Fibroblast of skin of scalp (primary cell): ENCODE measurements around the gene LHPP.

ENCODE experiments used
- DNase-seq: peaks from one replicate; pipeline ENCODE4 v3.0.0-alpha.2; 2013

LHPP gene

GRCh38 chr10:124596962-124597845, 135.6 kb downstream of the LHPP start:
- DNase-seq = no peak

GRCh38 chr10:124597846-124598165, 136.2 kb downstream of the LHPP start:
- no peak for DNase-seq

- no peak for DNase-seq
Measured at GRCh38 chr10:124598196-124598595, 136.6 kb downstream of the LHPP start.

GRCh38 chr10:124598773-124599587, 137.4 kb downstream of the LHPP start:
- no peak for DNase-seq

DNA sequence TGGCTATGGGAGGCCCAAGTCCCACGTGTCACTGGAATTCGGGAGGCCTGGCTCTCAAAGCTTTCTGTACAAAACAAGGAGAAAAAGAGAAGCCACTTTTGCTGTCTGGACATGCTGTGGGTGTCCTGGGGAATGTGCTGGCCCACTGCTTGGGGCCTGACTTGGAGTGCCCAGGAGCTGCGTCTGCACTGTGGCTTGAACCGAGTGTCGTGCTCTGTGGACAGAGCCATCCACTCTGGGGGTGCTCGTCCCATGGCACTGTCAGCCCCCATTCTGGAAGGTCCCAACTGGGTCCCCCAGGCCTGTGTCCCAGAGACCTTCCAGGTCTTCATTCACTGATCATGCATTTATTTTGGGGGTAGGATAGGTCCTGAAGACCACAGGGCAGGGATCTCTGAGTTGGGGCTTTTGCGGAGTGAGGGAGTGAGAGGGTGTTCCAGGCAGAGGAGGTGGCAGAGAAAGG, 138.0 kb downstream of the LHPP start:
- no peak for DNase-seq

- DNase-seq = no peak
Measured at GRCh38 chr10:124600051-124600880, 138.6 kb downstream of the LHPP start.

DNA sequence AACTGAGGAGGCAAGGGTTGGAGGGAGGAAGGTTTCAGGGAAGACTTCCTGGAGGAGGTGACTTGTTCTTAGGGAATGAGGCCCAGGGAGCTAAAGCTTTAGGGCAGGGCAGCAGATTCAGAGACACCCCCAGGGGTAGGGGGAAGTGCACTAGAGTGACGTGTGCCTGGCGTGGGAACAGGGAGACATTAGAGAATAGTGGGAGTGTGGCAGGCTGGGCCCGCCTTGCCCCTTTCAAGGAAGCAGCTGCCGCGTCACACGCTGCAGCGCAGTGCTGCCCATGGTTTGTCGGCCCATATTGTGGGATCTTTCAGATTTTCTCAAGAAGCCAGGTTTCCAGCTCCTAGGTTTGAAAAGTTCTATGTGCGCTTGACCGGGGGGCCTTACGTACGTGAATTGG, 139.4 kb downstream of the LHPP start:
- no peak for DNase-seq

- DNase-seq = no peak
Measured at GRCh38 chr10:124601431-124602120, 140.0 kb downstream of the LHPP start.

- DNase-seq = no peak
Measured at GRCh38 chr10:124602121-124602561, 140.5 kb downstream of the LHPP start.

DNA sequence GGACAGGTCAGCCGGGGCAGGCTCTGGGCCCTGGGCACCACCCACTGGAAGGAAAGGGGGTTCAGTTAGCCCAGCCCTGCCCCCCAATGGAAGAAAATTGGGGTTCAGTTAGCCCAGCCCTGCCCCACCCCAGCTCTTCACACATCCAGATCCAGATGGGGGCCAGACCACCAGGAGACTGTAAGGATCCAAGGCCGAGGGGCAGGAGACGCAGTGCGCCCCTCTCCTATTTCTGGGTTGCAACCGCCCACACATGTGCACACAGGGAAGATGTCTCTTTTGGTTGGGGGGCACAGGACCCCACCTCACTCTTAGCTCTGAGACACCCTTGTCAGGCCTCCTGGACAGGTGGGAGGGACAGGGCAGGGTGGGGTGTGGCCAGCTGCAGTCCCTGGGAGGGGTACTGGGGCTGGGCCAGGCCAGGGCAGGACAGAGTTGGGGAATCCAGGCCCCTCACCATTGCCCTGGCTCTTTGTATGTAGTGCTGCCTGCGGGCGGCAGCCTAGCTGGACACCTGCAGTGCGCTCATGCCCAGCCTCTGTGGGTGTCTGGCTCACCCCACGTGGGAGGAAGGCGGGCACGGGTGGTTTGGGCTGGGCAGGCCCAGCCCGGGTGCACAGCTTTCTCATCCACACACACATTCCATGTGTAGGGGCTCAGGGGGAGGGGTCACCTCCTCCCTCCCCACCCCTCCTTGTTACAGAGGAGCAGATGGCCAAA, 141.2 kb downstream of the LHPP start:
- no peak for DNase-seq

DNA sequence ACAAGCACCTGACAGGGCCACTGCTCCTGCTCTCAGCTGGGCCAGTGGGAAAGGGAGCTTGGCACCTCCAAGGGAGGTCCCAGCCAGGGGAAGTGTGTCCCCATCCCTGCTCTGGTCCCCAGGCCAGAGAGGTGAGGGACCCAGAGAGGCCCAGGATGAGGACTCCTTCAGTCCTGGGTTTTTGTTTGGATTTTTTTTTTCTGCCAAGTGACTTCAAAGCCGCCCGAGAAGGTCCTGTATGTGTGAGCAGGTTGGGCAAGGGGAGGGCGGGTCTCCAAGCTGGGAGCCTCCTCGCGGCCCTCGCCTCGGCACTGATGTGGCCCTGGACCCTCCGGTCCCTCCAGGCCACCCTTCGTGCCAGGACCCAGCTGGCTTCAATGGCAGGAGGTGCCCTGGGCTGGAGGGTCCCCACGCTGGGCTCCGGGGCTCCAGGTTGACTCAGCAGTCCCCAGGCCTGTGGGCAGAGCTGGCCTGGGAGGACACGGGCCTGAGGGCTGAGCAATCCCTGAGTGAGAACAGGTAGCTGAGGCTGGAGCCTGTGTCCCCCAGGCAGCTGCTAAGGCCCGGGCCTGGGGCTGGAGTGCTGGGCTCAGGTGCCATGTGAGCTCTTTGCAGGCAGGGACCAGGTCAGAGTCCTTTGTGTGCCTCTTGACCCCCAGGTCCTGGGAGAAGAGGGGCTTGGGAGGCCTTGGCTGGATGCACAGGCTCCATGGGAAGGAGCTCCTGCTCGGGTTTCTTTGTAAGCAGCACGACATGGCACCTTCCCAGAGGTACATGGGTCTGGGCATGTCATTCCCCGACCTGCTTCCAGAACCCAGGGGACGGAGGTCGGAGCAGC, 142.0 kb downstream of the LHPP start:
- no peak for DNase-seq

DNA sequence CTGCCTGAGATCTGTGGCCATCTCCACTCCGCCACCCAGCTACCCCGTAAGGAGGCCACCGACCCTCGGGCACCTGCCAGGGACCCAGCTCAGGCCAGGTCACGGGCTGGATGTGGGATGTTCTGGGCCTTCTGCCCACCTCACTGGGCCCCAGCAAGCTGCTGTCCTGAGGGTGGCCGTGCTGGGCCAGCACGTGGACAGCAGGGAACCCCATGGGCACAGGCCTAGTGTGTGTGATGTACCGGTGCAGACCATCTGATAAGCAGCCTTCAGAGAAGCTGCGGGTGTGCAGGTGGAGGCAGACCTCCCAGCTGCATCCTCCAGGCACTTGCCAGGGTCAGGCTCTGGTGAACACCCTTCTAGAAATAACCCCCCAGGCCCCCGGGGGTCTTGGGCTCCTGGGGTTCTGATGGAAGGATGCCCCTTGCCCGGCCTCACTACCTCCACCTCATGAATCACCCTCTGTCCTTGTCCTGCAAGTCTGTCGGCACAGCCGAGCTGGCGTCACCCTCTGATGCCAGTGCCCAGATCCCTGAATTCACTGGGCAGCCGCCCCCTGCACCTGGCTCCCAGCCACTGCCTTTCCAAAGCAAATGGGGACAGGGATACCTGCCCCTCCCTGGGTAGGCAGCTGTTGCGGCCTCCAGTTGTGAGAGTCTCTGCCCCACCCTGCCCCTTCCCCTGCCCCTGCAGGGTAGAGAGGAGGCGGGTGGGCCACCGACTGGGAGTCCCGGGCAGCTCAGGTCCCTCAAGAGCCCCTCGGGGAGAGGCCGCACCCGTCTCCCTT, 142.8 kb downstream of the LHPP start:
- DNase-seq = no peak

GRCh38 chr10:124605001-124605370, 143.4 kb downstream of the LHPP start:
- DNase-seq = no peak

DNA sequence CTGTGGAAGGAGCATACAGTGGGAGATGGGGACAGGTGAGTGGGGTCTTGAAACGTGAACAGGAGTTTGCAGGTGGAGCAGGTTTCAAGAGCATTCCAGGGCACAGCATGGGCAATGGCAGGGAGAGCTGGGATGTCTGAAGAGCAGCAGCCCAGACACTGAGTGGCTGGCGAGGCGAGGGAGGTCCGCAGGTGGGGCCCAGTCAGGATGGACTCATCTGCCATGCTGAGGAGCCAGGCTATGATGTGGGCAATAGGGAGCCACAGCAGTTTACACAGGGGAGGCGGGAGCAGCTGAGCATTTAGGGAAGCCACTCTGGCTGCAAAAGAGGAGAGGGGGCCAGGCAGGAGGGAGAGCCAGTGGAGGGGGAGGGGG, 143.8 kb downstream of the LHPP start:
- DNase-seq = no peak

GRCh38 chr10:124605856-124606812, 144.5 kb downstream of the LHPP start:
- DNase-seq = no peak

DNA sequence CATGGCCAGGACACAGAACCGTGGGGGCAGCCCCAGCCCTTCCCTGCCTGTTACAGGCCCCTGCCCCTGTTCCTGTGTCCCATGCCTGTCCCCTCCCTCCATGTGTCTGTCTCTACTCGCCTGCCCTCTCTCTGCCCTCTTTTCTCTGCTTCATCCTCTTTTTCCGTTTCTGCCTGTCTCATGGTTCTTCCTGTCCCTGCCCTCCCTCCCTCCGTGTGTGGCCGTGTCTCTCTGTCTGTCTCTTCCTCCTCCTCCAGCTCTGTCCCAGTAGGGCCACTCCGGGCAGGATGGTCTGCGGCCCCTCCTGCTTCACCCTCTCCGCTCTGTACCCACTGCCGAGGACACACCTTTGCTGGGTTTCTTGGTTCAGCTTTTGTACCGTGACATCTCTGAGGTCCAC, 145.2 kb downstream of the LHPP start:
- no peak for DNase-seq

- DNase-seq = no peak
Measured at GRCh38 chr10:124607693-124608092, 146.1 kb downstream of the LHPP start.

DNA sequence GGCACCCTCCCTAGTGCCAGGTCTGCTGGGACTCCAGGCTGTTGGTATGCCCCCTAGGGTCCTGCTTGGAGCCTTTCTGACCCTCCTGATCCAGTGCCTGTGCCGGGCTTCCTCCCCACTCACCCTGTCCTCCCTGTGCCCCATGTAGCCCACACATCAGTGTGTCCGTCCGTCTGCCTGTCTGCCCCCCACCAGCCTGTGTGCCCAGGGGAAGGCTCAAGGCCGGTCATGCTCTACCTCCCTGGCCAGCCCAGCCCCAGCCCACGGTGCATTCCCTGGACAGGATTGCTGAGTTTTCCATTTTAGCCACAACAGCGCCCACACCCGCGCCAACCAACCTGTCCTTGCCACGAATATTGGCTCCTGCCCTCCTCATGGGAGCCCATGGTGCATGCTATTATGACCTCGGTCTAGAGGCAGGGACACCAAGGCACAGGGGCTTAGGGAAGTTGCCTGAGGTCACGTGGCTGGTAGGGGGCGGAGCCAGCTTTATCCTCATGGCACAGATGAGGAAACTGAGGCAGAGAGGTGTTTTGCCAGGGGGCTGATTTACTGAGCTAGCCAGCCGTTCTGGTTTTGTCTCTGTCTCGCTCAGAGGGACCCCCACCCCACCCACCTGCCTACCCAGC, 146.6 kb downstream of the LHPP start:
- no peak for DNase-seq
